GM23248 (cell line): ENCODE data around the gene OTOA. TPM values are rescaled to one million over a fixed set of nuclear protein-coding genes. Genes with fewer than 3 reads are reported as not detected.
"Not testable (repeated sequence)": the region's sequence is repeated elsewhere in the genome, so short reads cannot be mapped to it uniquely, and the experiment has no call there.

ENCODE experiments used
- DNase-seq: peaks from one replicate; pipeline ENCODE4 v3.0.0-alpha.2; 2015
- H2AFZ ChIP-seq: fragments of 200-600 bp; sonication (generic); 2 replicates; pipeline ENCODE4 v1.6.1; 2016; ENCODE audit warnings: antibody characterized with exemption
- H3F3A ChIP-seq: fragments of 200-600 bp; sonication (generic); 2 replicates; pipeline ENCODE4 v1.6.1; 2016; ENCODE audit warnings: mild to moderate bottlenecking, antibody characterized with exemption, mixed run types; ENCODE audit not compliant: insufficient read depth
- H3K27ac ChIP-seq: fragments of 200-600 bp; sonication (generic); 2 replicates; pipeline ENCODE4 v1.5.1; 2016; ENCODE audit warnings: mild to moderate bottlenecking
- H3K27me3 ChIP-seq: fragments of 200-600 bp; sonication (generic); replicated peaks from 2 replicates; pipeline ENCODE4 v1.6.1; 2016; ENCODE audit warnings: mild to moderate bottlenecking; ENCODE audit not compliant: insufficient read depth
- H3K36me3 ChIP-seq: fragments of 200-600 bp; sonication (generic); 2 replicates; pipeline ENCODE4 v1.6.1; 2016; ENCODE audit warnings: low read depth, mild to moderate bottlenecking
- H3K4me1 ChIP-seq: fragments of 200-600 bp; sonication (generic); 2 replicates; pipeline ENCODE4 v1.6.1; 2016; ENCODE audit warnings: mild to moderate bottlenecking; ENCODE audit not compliant: insufficient read depth
- H3K4me2 ChIP-seq: fragments of 200-600 bp; sonication (generic); one replicate; pipeline ENCODE4 v1.6.1; 2016; ENCODE audit warnings: mild to moderate bottlenecking; ENCODE audit not compliant: unreplicated experiment
- H3K4me3 ChIP-seq: fragments of 200-600 bp; sonication (generic); 2 replicates; pipeline ENCODE4 v1.5.1; 2016; ENCODE audit warnings: mild to moderate bottlenecking
- H3K79me2 ChIP-seq: fragments of 200-600 bp; sonication (generic); 2 replicates; pipeline ENCODE4 v1.6.1; 2016; ENCODE audit warnings: mild to moderate bottlenecking; ENCODE audit not compliant: insufficient read depth
- H3K9ac ChIP-seq: fragments of 200-600 bp; sonication (generic); 2 replicates; pipeline ENCODE4 v1.6.1; 2016; ENCODE audit warnings: mild to moderate bottlenecking
- H3K9me2 ChIP-seq: fragments of 200-600 bp; sonication (generic); 2 replicates; pipeline ENCODE4 v1.6.1; 2016; ENCODE audit warnings: mixed run types, mild to moderate bottlenecking, moderate library complexity; ENCODE audit not compliant: insufficient read depth
- H3K9me3 ChIP-seq: fragments of 200-600 bp; sonication (generic); one replicate; pipeline ENCODE4 v1.6.1; 2017; ENCODE audit warnings: low read depth
- H4K20me1 ChIP-seq: fragments of 200-600 bp; sonication (generic); 2 replicates; pipeline ENCODE4 v1.6.0; 2016; ENCODE audit not compliant: insufficient read depth
- EZH2 ChIP-seq: fragments of 200-600 bp; sonication (generic); IDR thresholded peaks from 2 replicates; pipeline ENCODE4 v1.6.1; 2018; ENCODE audit warnings: antibody characterized with exemption, mild to moderate bottlenecking; ENCODE audit not compliant: insufficient read depth, poor library complexity, severe bottlenecking
- EZH2phosphoT487 ChIP-seq: fragments of 200-600 bp; sonication (generic); IDR thresholded peaks from 2 replicates; pipeline ENCODE4 v1.6.1; 2018; ENCODE audit warnings: antibody characterized with exemption, moderate library complexity, mild to moderate bottlenecking, low read depth; ENCODE audit not compliant: insufficient read depth
- WGBS, 2 experiments: methylation state at CpG; one replicate each; pipeline ENCODE4 v1.1.6; 2015 to 2017; ENCODE audit warnings: low lambda C conversion rate in 2 of 2, low coverage in 1 of 2; ENCODE audit errors: missing lambda C conversion rate in 2 of 2; 5-methylcytosine and 5-hydroxymethylcytosine counted together
- in situ Hi-C: fragments of 300-500 bp; cut with MboI; formaldehyde crosslinking; loops from 2 replicates; pipeline ENCODE4 v1.15.0; 2020
- polyA plus RNA-seq: library from polyadenylated mRNA; unstranded; fragments of >200 nt; fragmentation: Nextera tagmentation; extraction: Ambion mirVana; gene quantifications from 2 replicates; pipeline ENCODE4 v1.2.1, GENCODE V29; 2016
- total RNA-seq: library from RNA; depleted of rRNA; stranded (reverse); fragments of >200 nt; shearing (Covaris generic); gene quantifications from 2 replicates; pipeline ENCODE4 v1.2.3, GENCODE V29; 2014

Gene OTOA
- total and polyA plus RNA-seq, 2 experiments from 2014 or later: not detected

DNA sequence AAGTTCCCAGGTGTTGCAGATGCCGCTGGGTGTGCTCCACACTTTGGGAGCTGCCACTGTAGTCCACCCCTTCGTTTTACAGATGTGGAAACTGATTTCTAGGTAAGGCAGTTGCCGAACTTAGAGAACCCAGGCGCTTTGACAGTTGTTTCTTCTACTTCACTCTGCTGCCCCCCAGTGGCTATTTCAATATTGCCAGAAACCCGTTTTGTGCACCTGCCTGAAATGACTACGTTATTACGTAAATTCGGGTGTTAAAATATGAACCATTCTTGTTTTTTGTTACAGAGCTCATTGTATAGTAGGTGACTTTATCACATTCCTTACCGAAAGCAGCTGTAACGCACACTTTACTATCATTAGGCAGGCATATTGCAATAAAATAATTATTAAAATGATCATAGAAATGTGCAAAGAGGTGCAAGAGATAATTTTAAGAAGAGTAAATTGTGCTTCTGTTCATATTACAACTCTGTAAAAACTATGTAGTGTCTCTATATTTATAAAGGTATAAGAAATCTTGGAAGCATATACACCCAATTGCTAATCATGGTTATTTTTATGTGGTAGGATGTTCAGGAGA is 44.9 kb downstream of the OTOA start:
- Histone ChIP-seq H3K27me3 (no peaks in the 10 kb centered on the region), H3K9me3 (no peaks in the 10 kb centered on the region), H3K4me1 (no peaks in the 10 kb centered on the region), H3F3A (no peaks in the 10 kb centered on the region), H3K36me3 (no peaks in the 10 kb centered on the region), H4K20me1 (no peaks in the 10 kb centered on the region), H3K4me2 (no peak overlapping the region), H3K79me2 (no peaks in the 10 kb centered on the region), H3K9ac (no peak overlapping the region), H2AFZ (no peak overlapping the region), H3K9me2 (no peaks in the 10 kb centered on the region), H3K27ac (no peak overlapping the region), H3K4me3 (no peak overlapping the region)
- DNase-seq: peak; percentile 79
- in situ Hi-C loops: no loop called here
- WGBS, 2 experiments: 1 to 3% methylated on average over 10 of the region's 10 CpGs
- TF ChIP-seq EZH2 (no peak), EZH2phosphoT487 (no peak)

DNA sequence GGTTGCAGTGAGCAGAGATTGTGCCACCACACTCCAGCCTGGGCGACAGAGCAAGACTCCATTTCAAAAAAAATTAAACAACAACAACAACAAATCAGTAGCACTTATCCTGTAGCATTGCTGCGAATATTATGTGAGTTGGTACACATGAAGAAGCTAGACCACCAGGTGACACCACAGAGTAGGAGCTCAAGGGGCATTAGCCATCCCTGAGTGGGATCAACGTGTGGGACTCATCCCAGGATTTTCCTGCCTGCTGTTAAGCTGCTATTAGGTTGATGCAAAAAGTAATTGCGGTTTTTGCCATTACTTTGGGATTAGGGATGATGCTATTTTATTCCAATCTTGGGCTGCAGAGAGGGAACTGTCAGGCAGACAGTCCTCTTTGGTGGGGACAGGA is 47.2 kb downstream of the OTOA start:
- no peaks in the 10 kb centered on the region for H4K20me1 ChIP-seq
- in situ Hi-C loops: no loop called here
- H3K9ac ChIP-seq: no peak overlapping the region
- H3F3A ChIP-seq: no peaks in the 10 kb centered on the region
- no peak overlapping the region for H3K4me3 ChIP-seq
- no peaks in the 10 kb centered on the region for H3K9me3 ChIP-seq
- no peak for DNase-seq
- no peak overlapping the region for H3K4me2 ChIP-seq
- H2AFZ ChIP-seq: no peak overlapping the region
- no peak for TF ChIP-seq EZH2phosphoT487
- no peak for TF ChIP-seq EZH2
- H3K4me1 ChIP-seq: no peaks in the 10 kb centered on the region
- no peaks in the 10 kb centered on the region for H3K36me3 ChIP-seq
- no peaks in the 10 kb centered on the region for H3K79me2 ChIP-seq
- 65 to 66% methylated on average over 4 of the region's 4 CpGs for WGBS, 2 experiments
- H3K27me3 ChIP-seq: no peaks in the 10 kb centered on the region
- H3K27ac ChIP-seq: no peak overlapping the region
- no peaks in the 10 kb centered on the region for H3K9me2 ChIP-seq

DNA sequence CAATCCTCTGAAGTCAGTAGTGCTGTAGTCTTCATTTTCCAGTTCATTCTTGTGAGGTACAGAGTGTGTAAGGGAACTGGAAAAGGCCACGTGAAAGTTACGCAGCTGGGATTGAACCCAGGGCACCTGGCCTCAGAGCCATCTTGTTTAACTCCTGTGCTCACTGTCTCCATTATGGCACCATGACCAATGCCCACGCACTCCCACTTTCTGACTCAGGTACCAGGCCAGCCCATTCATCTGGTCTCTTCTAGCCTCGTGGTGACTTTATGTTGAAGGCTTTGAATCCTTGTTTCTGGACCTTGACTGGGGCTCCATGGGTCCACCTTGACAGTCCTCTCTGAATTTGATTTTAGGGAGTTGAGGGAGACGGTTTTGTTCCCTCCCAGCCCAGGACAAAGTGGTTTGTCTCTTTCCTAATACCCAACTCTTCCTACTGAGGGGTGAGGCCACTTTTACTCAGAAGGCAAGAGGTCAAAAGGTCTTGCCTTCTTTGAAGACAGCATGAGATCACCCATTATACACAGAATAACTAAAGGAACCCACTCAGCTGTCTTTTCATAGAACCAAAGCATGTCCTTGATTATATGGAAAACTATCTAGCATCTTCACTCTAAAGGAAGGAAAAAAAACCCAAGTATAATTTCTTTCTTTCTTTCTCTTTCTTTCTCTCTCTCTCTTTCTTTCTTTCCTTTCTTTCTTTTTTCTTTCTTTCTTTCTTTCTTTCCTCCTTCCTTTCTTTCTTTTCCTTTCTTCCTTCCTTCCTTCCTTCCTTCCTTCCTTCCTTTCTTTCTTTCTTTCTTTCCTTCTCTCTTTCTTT is 50.0 kb downstream of the OTOA start:
- Histone ChIP-seq H4K20me1 (no peaks in the 10 kb centered on the region), H3K4me2 (no peak overlapping the region), H3K9me3 (no peaks in the 10 kb centered on the region), H3F3A (no peaks in the 10 kb centered on the region), H2AFZ (no peak overlapping the region), H3K9me2 (no peaks in the 10 kb centered on the region), H3K36me3 (no peaks in the 10 kb centered on the region), H3K27me3 (no peaks in the 10 kb centered on the region; the same call in 1 of the 2 replicates), H3K27ac (no peak overlapping the region), H3K4me1 (no peaks in the 10 kb centered on the region), H3K4me3 (no peak overlapping the region), H3K79me2 (no peaks in the 10 kb centered on the region), H3K9ac (no peak overlapping the region)
- DNase-seq: no peak
- 66 to 71% methylated on average over 5 of the region's 5 CpGs for WGBS, 2 experiments
- TF ChIP-seq EZH2 (no peak), EZH2phosphoT487 (no peak)
- in situ Hi-C loops: no loop called here

DNA sequence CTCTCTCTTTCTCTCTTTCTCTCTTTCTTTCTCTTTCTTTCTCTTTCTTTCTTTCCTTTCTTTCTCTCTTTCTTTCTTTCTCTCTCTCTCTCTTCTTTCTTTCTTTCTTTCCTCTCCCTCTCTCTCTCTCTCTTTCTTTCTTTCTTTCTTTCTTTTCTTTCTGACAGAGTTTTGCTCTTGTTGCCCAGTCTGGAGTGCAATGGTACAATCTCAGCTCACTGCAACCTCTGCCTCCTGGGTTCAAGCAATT is 50.5 kb downstream of the OTOA start:
- H3F3A ChIP-seq, H3K4me1 ChIP-seq, H3K4me3 ChIP-seq, DNase-seq, H3K27me3 ChIP-seq, H3K9ac ChIP-seq, H2AFZ ChIP-seq, H3K9me3 ChIP-seq, H3K79me2 ChIP-seq, H3K27ac ChIP-seq, H3K36me3 ChIP-seq, in situ Hi-C loops, H3K9me2 ChIP-seq, H4K20me1 ChIP-seq, H3K4me2 ChIP-seq: not testable (repeated sequence)

DNA sequence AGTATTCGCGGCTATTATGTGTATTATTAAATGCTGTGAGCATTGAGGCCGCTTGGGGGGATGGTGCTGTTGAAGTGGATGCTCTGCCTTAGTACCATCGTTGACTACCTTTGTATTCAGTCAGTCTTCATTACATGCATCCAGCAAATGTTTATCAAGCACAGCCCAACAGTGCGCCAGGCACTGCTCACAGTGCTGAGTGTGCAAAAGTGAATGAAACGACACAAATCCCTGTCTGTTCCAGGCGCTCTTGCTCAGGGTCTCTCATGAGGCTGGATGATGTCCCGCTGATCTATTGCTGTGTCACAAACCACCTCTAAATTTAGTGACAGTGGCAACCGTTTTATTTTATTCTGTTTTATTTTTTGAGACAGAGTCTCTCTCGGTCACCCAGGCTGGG is 53.8 kb downstream of the OTOA start:
- no peak for DNase-seq
- Histone ChIP-seq H3K9me2 (no peaks in the 10 kb centered on the region), H4K20me1 (no peaks in the 10 kb centered on the region), H3K27ac (no peak overlapping the region), H3K4me1 (no peaks in the 10 kb centered on the region), H3K27me3 (no peaks in the 10 kb centered on the region; the same call in 1 of the 2 replicates), H3K4me2 (no peak overlapping the region), H3F3A (no peaks in the 10 kb centered on the region), H3K9ac (no peak overlapping the region), H3K79me2 (no peaks in the 10 kb centered on the region), H3K9me3 (no peaks in the 10 kb centered on the region), H3K36me3 (no peaks in the 10 kb centered on the region), H3K4me3 (no peak overlapping the region), H2AFZ (no peak overlapping the region)
- 77 to 80% methylated on average over 10 of the region's 10 CpGs for WGBS, 2 experiments
- no peak for TF ChIP-seq EZH2phosphoT487
- TF ChIP-seq EZH2: no peak
- in situ Hi-C loops: no loop called here
